GM12891 (cell line): Measurements from ENCODE around the gene ANTXR2.

Source experiments
- DNase-seq: peaks from one replicate; pipeline ENCODE4 v3.0.0; 2011; ENCODE audit warnings: low spot score; ENCODE audit not compliant: insufficient read length
- FAIRE-seq: peaks from 2 replicates; lab custom pipeline; 2011; peaks lifted over from hg19 to GRCh38; lab: Jason Lieb, UNC
- PAX5 ChIP-seq: IDR thresholded peaks from 2 replicates; pipeline ENCODE4 v1.6.1; 2011; ENCODE audit warnings: low read length, moderate library complexity, mild to moderate bottlenecking; ENCODE audit not compliant: insufficient read depth, severe bottlenecking
- POLR2A ChIP-seq: IDR thresholded peaks from 2 replicates; pipeline ENCODE4 v1.6.1; 2011; ENCODE audit warnings: low read depth, low read length, control low read depth
- POLR2AphosphoS5 ChIP-seq: IDR thresholded peaks from 2 replicates; pipeline ENCODE4 v1.6.1; 2011; ENCODE audit warnings: low read depth, low read length, control low read depth
- POU2F2 ChIP-seq: IDR thresholded peaks from 2 replicates; pipeline ENCODE4 v1.6.1; 2011; ENCODE audit warnings: low read depth, mild to moderate bottlenecking, control low read depth, low read length, moderate library complexity
- SPI1 ChIP-seq: IDR thresholded peaks from 2 replicates; pipeline ENCODE4 v1.6.1; 2011; ENCODE audit warnings: low read depth, low read length, control low read depth
- TAF1 ChIP-seq: IDR thresholded peaks from 2 replicates; pipeline ENCODE4 v1.6.1; 2011; ENCODE audit warnings: low read depth, low read length, control low read depth

The ANTXR2 gene

DNA sequence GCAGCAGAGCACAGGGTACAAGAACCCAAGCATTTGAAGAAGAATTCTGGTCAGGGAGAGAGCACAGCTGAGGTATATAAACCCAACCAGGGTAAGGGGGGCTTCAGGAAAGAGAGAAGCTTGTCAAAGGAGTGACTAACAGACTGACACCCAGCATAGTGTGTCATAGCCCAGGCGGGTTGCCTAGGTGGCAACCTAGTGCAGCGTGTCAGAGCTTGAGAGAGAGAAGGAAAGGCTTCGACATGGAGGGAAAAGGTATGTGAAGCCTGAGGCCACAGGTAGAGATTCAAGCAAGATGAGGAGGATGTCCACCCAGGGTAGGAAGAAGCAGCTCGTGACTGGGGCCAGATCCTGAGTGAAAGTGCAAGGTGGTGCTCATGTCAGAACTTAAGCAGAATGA is 8.5 kb upstream of the ANTXR2 start:
- FAIRE-seq (no peak), DNase-seq (no peak)
- TF ChIP-seq POLR2AphosphoS5 = no peak
- no peak for TF ChIP-seq PAX5
- no peak for TF ChIP-seq TAF1
- no peak for TF ChIP-seq POU2F2
- no peak for TF ChIP-seq POLR2A
- TF ChIP-seq SPI1 = no peak

- FAIRE-seq = no peak
- DNase-seq = no peak
- TF ChIP-seq TAF1 (no peak), POU2F2 (no peak), SPI1 (no peak), POLR2AphosphoS5 (no peak), PAX5 (no peak), POLR2A (no peak)
Observed at GRCh38 chr4:80079255-80079923, 6.4 kb upstream of the ANTXR2 start.

- FAIRE-seq (no peak), DNase-seq (no peak)
- TF ChIP-seq PAX5 (no peak), POLR2A (no peak), POU2F2 (no peak), SPI1 (no peak), POLR2AphosphoS5 (no peak)
Observed at GRCh38 chr4:80078346-80079092, 5.5 kb upstream of the ANTXR2 start.

DNA sequence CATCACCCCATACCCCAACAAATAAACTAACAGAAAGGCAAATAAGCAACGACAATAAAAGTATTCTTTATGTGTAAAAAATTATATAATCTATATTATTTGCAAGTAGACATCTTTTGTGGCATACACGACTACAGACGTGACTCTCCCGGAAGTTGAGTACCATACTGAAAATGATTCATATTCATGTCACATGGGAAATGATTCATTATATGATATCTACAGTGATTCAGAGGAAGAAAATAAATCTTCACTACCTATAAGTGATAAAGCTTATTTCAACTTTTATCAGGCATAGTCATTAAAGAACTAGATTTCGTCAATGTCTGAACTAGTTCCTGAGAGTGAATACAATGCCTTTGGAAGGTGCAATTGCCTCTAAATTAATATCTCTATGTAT is 4.6 kb upstream of the ANTXR2 start:
- TF ChIP-seq POLR2A (no peak), PAX5 (no peak), TAF1 (no peak), SPI1 (no peak), POLR2AphosphoS5 (no peak), POU2F2 (no peak)
- no peak for DNase-seq
- no peak for FAIRE-seq

GRCh38 chr4:80076681-80077080 is 3.7 kb upstream of the ANTXR2 start:
- no peak for TF ChIP-seq POLR2AphosphoS5
- TF ChIP-seq POLR2A = no peak
- no peak for TF ChIP-seq POU2F2
- no peak for TF ChIP-seq PAX5
- TF ChIP-seq SPI1 = no peak
- no peak for TF ChIP-seq TAF1
- no peak for DNase-seq
- FAIRE-seq = no peak

DNA sequence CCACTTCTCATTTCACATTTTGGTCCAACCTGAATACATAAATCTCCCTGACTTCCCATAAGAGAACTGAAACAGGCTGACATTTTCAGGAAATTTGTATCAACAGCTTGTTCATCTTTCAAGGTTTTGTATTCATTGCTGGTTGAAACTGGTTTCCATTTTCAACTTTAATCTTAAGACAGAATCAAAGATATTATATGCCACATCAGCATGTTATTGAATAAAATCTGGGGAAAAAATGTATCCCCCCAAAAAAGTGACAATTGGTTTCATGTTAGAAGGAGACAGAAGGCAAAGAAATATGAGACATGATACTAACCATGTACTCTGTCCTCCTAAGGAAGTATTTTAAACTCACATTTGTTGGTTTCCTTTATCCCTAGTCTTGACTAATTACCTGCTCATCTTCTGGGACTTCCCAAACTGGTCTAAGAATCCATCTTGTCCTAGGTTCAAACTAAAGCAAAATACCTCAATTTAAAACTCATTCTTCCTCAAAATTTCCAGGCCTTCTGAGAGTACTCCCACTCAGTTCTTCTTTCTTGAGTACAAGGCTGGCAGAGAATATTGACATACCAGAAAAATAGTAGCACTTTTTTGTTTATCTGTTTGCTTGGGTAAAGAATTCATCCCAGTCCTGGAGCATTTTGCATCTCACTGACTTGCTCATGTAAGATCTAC is 3.1 kb upstream of the ANTXR2 start:
- DNase-seq (no peak), FAIRE-seq (no peak)
- TF ChIP-seq POU2F2 (no peak), PAX5 (no peak), POLR2AphosphoS5 (no peak), SPI1 (no peak), POLR2A (no peak), TAF1 (no peak)

- no peak for DNase-seq
- no peak for FAIRE-seq
- TF ChIP-seq POLR2AphosphoS5 (no peak), POU2F2 (no peak), SPI1 (no peak), TAF1 (no peak), PAX5 (no peak), POLR2A (no peak)
Observed at GRCh38 chr4:80074651-80075050, 1.6 kb upstream of the ANTXR2 start.

GRCh38 chr4:80074069-80074468 is 1.0 kb upstream of the ANTXR2 start:
- DNase-seq = no peak
- no peak for FAIRE-seq
- TF ChIP-seq POLR2A (no peak), POU2F2 (no peak), TAF1 (no peak), SPI1 (no peak), POLR2AphosphoS5 (no peak), PAX5 (no peak)

GRCh38 chr4:80073473-80074008 is 512 bp upstream of the ANTXR2 start:
- TF ChIP-seq POLR2AphosphoS5 = no peak
- TF ChIP-seq POU2F2 = no peak
- no peak for TF ChIP-seq POLR2A
- TF ChIP-seq SPI1 = peak; percentile 61
- no peak for TF ChIP-seq TAF1
- DNase-seq (peak; percentile 18), FAIRE-seq (peak; percentile 85)
